HepG2 (cell line): ENCODE measurements around the gene FGFR4. TPM values are rescaled to one million over a fixed set of nuclear protein-coding genes. Genes with fewer than 3 reads are reported as not detected.
A peak's percentile ranks its signal among the peaks of the same experiment; 100 is the strongest.

Experiments used
- ATAC-seq: fragments of 200-7000 bp; cut with Tn5 transposase; 3 replicates; pipeline ENCODE4 v1.9.1; 2020; ENCODE audit warnings: mild to moderate bottlenecking, moderate library complexity
- BruUV-seq: library from RNA; stranded (reverse); fragments of 400-500 nt; replicated peaks from 2 replicates; lab custom pipeline; 2021; lab: Mats Ljungman, UMichigan
- CTCF ChIA-PET: fragments of 300-600 bp; formaldehyde crosslinking; extraction: SDS; loops from one replicate; lab custom pipeline; 2021; ENCODE audit warnings: low total read pairs, inconsistent platforms, low intra/inter-chr PET ratio; lab: Yijun Ruan, JAX
- POLR2A ChIA-PET: fragments of 350-600 bp; sonication (Branson Sonifier 250); formaldehyde crosslinking; loops from one replicate; lab custom pipeline; 2020; ENCODE audit warnings: antibody characterized with exemption, inconsistent platforms; lab: Yijun Ruan, JAX
- DNase-seq: peaks from one replicate; pipeline ENCODE4 v3.0.0-alpha.2; 2015; ENCODE audit warnings: low spot score
- FAIRE-seq: peaks from 3 replicates; lab custom pipeline; 2011; peaks lifted over from hg19 to GRCh38; lab: Jason Lieb, UNC
- H2AFZ ChIP-seq: one replicate; pipeline ENCODE4 v1.6.1; 2011; ENCODE audit warnings: low read length, inconsistent platforms
- H3K27ac ChIP-seq: fragments of 300-600 bp; 3 replicates; pipeline ENCODE4 v1.8.0; 2011; ENCODE audit warnings: mixed run types, mild to moderate bottlenecking, mixed read lengths, low read length, inconsistent platforms; ENCODE audit not compliant: insufficient read depth; ENCODE audit errors: extremely low read length
- H3K27me3 ChIP-seq, 2 experiments: fragments of 200-600 bp in 1 of 2; 2 replicates in 1 of 2; 3 replicates in 1 of 2; pipeline versions ENCODE4 v1.6.0 to v1.8.0; 2011; ENCODE audit warnings: low read length in 2 of 2, mild to moderate bottlenecking in 2 of 2, moderate library complexity in 2 of 2, inconsistent platforms in 1 of 2; ENCODE audit not compliant: insufficient read depth in 2 of 2, control insufficient read depth in 1 of 2
- H3K36me3 ChIP-seq, 2 experiments: fragments of 200-600 bp in 1 of 2; replicated peaks in 1 of 2; 2 replicates in 1 of 2; 3 replicates in 1 of 2; pipeline versions ENCODE4 v1.5.1 to v1.8.0; 2011; ENCODE audit warnings: low read length in 2 of 2, inconsistent platforms in 1 of 2; ENCODE audit not compliant: insufficient read depth in 2 of 2, control insufficient read depth in 1 of 2
- H3K4me1 ChIP-seq: 2 replicates; pipeline ENCODE4 v1.5.1; 2012; ENCODE audit warnings: low read length, inconsistent platforms; ENCODE audit not compliant: insufficient read depth
- H3K4me2 ChIP-seq: 2 replicates; pipeline ENCODE4 v1.6.0; 2011; ENCODE audit warnings: low read depth, low read length, inconsistent platforms
- H3K4me3 ChIP-seq, 3 experiments: fragments of 200-600 bp in 1 of 3; sonication (generic), shearing (Covaris generic) in 1 of 3; replicated peaks in 1 of 3; 2 replicates each; pipeline ENCODE4 v1.5.1; 2011 to 2016; ENCODE audit warnings: low read length in 3 of 3, inconsistent platforms in 2 of 3, low read depth in 2 of 3, mild to moderate bottlenecking in 2 of 3, control low read depth in 1 of 3, mixed read lengths in 1 of 3; ENCODE audit not compliant: insufficient read depth in 1 of 3
- H3K79me2 ChIP-seq: one replicate; pipeline ENCODE4 v1.6.1; 2011; ENCODE audit warnings: low read length, inconsistent platforms; ENCODE audit not compliant: insufficient read depth
- H3K9ac ChIP-seq: 2 replicates; pipeline ENCODE4 v1.6.0; 2011; ENCODE audit warnings: mild to moderate bottlenecking, low read depth, low read length, inconsistent platforms; ENCODE audit not compliant: insufficient read depth
- H3K9me3 ChIP-seq: 2 replicates; pipeline ENCODE4 v1.5.1; 2012; ENCODE audit warnings: mild to moderate bottlenecking, low read length
- H4K20me1 ChIP-seq: 2 replicates; pipeline ENCODE4 v1.6.0; 2011; ENCODE audit warnings: inconsistent platforms, mild to moderate bottlenecking, low read length, moderate library complexity; ENCODE audit not compliant: insufficient read depth
- ATF1 ChIP-seq: IDR thresholded peaks from 2 replicates; pipeline ENCODE4 v1.6.1; 2016; ENCODE audit warnings: mild to moderate bottlenecking, control low read depth
- CCDC6 ChIP-seq: sonication (generic); formaldehyde crosslinking; IDR thresholded peaks from 2 replicates; pipeline ENCODE4 v1.8.1; 2022; ENCODE audit warnings: mild to moderate bottlenecking, missing genetic modification reagents, moderate library complexity
- CEBPG ChIP-seq: IDR thresholded peaks from 2 replicates; pipeline ENCODE4 v1.6.1; 2016
- FOXA1 ChIP-seq, 2 experiments: fragments of 450-650 bp in 1 of 2; sonication (generic) in 1 of 2; formaldehyde crosslinking in 1 of 2; IDR thresholded peaks; 2 replicates each; pipeline versions ENCODE4 v1.4.0 to v1.6.1; 2016 to 2020; ENCODE audit warnings: missing genetic modification reagents in 1 of 2
- KDM1A ChIP-seq: IDR thresholded peaks from 2 replicates; pipeline ENCODE4 v1.6.1; 2016; ENCODE audit warnings: missing compliant biosample characterization
- MLLT10 ChIP-seq: sonication (generic); formaldehyde crosslinking; IDR thresholded peaks from 2 replicates; pipeline ENCODE4 v1.4.0; 2020; ENCODE audit warnings: missing genetic modification reagents
- MTF2 ChIP-seq: sonication (generic); formaldehyde crosslinking; IDR thresholded peaks from 2 replicates; pipeline ENCODE4 v1.5.0; 2020; ENCODE audit warnings: missing genetic modification reagents, borderline replicate concordance
- NPAS2 ChIP-seq: sonication (generic); formaldehyde crosslinking; IDR thresholded peaks from 2 replicates; pipeline ENCODE4 v1.8.0; 2022; ENCODE audit warnings: mild to moderate bottlenecking, missing genetic modification reagents, borderline replicate concordance
- PTBP1 ChIP-seq: fragments of 200-400 bp; formaldehyde crosslinking; IDR thresholded peaks from 2 replicates; pipeline ENCODE4 v1.6.1; 2018; ENCODE audit warnings: low read length, low read depth; ENCODE audit not compliant: poor library complexity, severe bottlenecking
- SIX1 ChIP-seq: sonication (generic); formaldehyde crosslinking; IDR thresholded peaks from 2 replicates; pipeline ENCODE4 v1.4.0; 2020; ENCODE audit warnings: missing genetic modification reagents, borderline replicate concordance
- SRF ChIP-seq: IDR thresholded peaks from 2 replicates; pipeline ENCODE4 v1.6.1; 2011; ENCODE audit warnings: mild to moderate bottlenecking, low read depth, low read length, moderate library complexity
- ZBTB3 ChIP-seq: sonication (generic); formaldehyde crosslinking; IDR thresholded peaks from 2 replicates; pipeline ENCODE4 v1.4.0; 2020; ENCODE audit warnings: low read depth, mild to moderate bottlenecking, moderate library complexity, missing genetic modification reagents, borderline replicate concordance
- ZNF136 ChIP-seq: sonication (generic); formaldehyde crosslinking; IDR thresholded peaks from 2 replicates; pipeline ENCODE4 v1.8.1; 2022; ENCODE audit warnings: low read depth, mild to moderate bottlenecking, moderate library complexity, missing genetic modification reagents
- ZNF331 ChIP-seq: sonication (generic); formaldehyde crosslinking; IDR thresholded peaks from 2 replicates; pipeline ENCODE4 v1.4.0; 2020; ENCODE audit warnings: missing genetic modification reagents
- ZNF615 ChIP-seq: sonication (generic); formaldehyde crosslinking; IDR thresholded peaks from 2 replicates; pipeline ENCODE4 v1.5.0; 2020; ENCODE audit warnings: mild to moderate bottlenecking, missing genetic modification reagents, borderline replicate concordance
- ZNF670 ChIP-seq: sonication (generic); formaldehyde crosslinking; IDR thresholded peaks from 2 replicates; pipeline ENCODE4 v1.8.0; 2022; ENCODE audit warnings: mild to moderate bottlenecking, missing genetic modification reagents, borderline replicate concordance
- WGBS: methylation state at CpG from one replicate; pipeline ENCODE4 v1.1.6; 2017; ENCODE audit warnings: low lambda C conversion rate; 5-methylcytosine and 5-hydroxymethylcytosine counted together
- in situ Hi-C: cut with HindIII; loops from 2 replicates; pipeline ENCODE4 v1.10.0; 2017; ENCODE audit warnings: low pct_unique_long_range_greater_than_20kb; ENCODE audit not compliant: extremely low pct_ligation_motif_present
- intact Hi-C: fragments of 100-400 bp; cut with micrococcal nuclease; formaldehyde crosslinking; loops from one replicate; pipeline ENCODE4 v1.10.0; 2022; ENCODE audit not compliant: unreplicated experiment
- polyA plus RNA-seq, 8 experiments: library from polyadenylated mRNA; depleted of rRNA in 3 of 8; stranded (reverse) in 7 of 8; unstranded in 1 of 8; fragments of >200 nt; fragmentation: Illumina TruSeq in 4 of 8; extraction: Trizol in 4 of 8; gene quantifications; 2 replicates each; pipeline versions ENCODE4 v1.2.1 to v1.2.3, GENCODE V29; 2011 to 2016; ENCODE audit warnings: low read depth in 4 of 8, missing spikeins in 1 of 8, mixed read lengths in 1 of 8; ENCODE audit not compliant: insufficient read depth in 1 of 8
- total RNA-seq, 5 experiments: library from RNA; depleted of rRNA; stranded (reverse); fragments of >200 nt; fragmentation: Illumina TruSeq; extraction: Trizol; gene quantifications; 2 replicates each; pipeline ENCODE4 v1.2.3, GENCODE V29; 2016; ENCODE audit warnings: low read depth in 1 of 5
- TF ChIP-seq, protein P1 (sequence below): IDR thresholded peaks from 2 replicates; pipeline ENCODE4 v1.6.1; 2016; ENCODE audit warnings: low read depth
- TF ChIP-seq, protein P2 (sequence below): sonication (generic); formaldehyde crosslinking; IDR thresholded peaks from 2 replicates; pipeline ENCODE4 v1.4.0; 2020; ENCODE audit warnings: missing genetic modification reagents
- TF ChIP-seq, protein P3 (sequence below), 2 experiments: fragments of 450-650 bp in 1 of 2; sonication (generic) in 1 of 2; formaldehyde crosslinking; IDR thresholded peaks; 2 replicates each; pipeline versions ENCODE4 v1.5.0 to v1.8.0; 2020 to 2022; ENCODE audit warnings: mild to moderate bottlenecking in 1 of 2, missing genetic modification reagents in 1 of 2
- TF ChIP-seq, protein P4 (sequence below): sonication (generic); formaldehyde crosslinking; IDR thresholded peaks from 2 replicates; pipeline ENCODE4 v1.8.0; 2022; ENCODE audit warnings: mild to moderate bottlenecking, missing genetic modification reagents, moderate library complexity

Gene FGFR4
- total and polyA plus RNA-seq, 2 of the 13 experiments (the other 11 are each of a cell fraction or from before 2014, with no cell fraction given): 129 to 219 TPM

DNA sequence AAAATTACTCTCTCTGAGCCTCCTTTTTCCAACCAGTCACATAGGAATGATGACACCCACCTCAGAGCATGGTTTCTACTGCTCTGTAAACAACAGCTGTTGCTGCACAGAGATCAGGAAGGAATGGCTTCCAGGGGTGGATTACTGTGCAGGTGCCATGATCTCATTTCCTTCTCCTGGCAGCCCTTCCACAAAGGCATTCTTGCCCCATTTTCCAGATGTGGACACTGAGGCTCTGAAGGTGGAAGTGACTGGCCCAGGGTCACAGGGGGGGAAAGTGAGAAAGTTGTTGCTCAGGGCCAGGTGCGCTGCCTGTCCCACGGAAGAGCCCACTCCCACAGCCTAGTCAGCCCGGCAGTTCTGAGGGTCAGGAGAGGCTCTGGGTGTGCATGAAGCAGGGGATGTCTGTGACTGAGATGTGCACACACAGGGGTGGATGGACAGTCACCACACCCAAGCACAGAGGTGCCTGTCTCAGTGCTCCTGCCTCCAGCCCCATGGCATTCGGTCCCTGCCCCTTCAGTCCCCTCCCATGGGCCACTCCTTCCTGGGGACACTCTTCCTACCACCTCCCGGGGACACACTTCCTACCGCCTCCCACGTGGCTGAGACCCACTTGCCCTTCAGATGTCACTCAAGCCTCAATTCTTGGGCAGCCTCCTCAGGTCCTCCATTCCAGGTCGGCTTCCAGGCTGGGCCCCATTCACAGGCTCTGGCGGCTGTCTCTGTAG is 17.0 kb downstream of the FGFR4 start:
- no TSS peak for BruUV-seq
- in situ Hi-C loops (loop anchor here (25.0 kb wide), 1 partner anchor 359 kb away; the partner anchor contains the start of gene DBN1), intact Hi-C loops (loop anchor here (2.0 kb wide), 1 partner anchor 17 kb away; the partner anchor contains the start of gene FGFR4)
- DNase-seq: no peak
- peaks cover 89% of the 10 kb centered on the region for H3K4me1 ChIP-seq
- no peak overlapping the region for H3K4me2 ChIP-seq
- no peak overlapping the region for H3K4me3 ChIP-seq
- ChIA-PET POLR2A (interaction anchor here (1.6 to 13.2 kb wide), 2 partner anchors 9 to 16 kb away, joined by 4 to 293 read pairs; partner anchors contain the start of gene FGFR4), CTCF (no interaction called here)
- no peaks in the 10 kb centered on the region for H3K79me2 ChIP-seq
- no peak overlapping the region for H2AFZ ChIP-seq
- H3K27ac ChIP-seq: no peak overlapping the region
- H3K27me3 ChIP-seq: no peaks in the 10 kb centered on the region
- no peak for FAIRE-seq
- no peaks in the 10 kb centered on the region for H3K9me3 ChIP-seq
- peak; percentile 32 for ATAC-seq
- H4K20me1 ChIP-seq: no peaks in the 10 kb centered on the region
- H3K9ac ChIP-seq: no peak overlapping the region
- no peaks in the 10 kb centered on the region for H3K36me3 ChIP-seq
- WGBS: 70% methylated on average over 7 of the region's 9 CpGs
- TF ChIP-seq, protein P1, sequence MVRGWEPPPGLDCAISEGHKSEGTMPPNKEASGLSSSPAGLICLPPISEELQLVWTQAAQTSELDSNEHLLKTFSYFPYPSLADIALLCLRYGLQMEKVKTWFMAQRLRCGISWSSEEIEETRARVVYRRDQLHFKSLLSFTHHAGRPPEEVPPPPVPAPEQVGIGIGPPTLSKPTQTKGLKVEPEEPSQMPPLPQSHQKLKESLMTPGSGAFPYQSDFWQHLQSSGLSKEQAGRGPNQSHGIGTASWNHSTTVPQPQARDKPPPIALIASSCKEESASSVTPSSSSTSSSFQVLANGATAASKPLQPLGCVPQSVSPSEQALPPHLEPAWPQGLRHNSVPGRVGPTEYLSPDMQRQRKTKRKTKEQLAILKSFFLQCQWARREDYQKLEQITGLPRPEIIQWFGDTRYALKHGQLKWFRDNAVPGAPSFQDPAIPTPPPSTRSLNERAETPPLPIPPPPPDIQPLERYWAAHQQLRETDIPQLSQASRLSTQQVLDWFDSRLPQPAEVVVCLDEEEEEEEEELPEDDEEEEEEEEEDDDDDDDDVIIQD (CRISPR knock-in tag): no peak
- TF ChIP-seq CCDC6 (CRISPR knock-in tag) (no peak), ZNF670 (no peak), CEBPG (peak; percentile 34; the same call in 1 of the 2 replicates), ZNF615 (no peak), ATF1 (no peak), ZNF136 (CRISPR knock-in tag) (no peak), MTF2 (CRISPR knock-in tag) (no peak), PTBP1 (no peak), ZBTB3 (no peak), NPAS2 (no peak), FOXA1 (IDR thresholded peaks at IDR 0.05) (no peak), FOXA1 (CRISPR knock-in tag; IDR thresholded peaks at IDR 0.05) (peak; percentile 79), KDM1A (CRISPR knock-in tag) (peak; percentile 74), MLLT10 (no peak), ZNF331 (CRISPR knock-in tag) (no peak), SRF (no peak), SIX1 (no peak)
- TF ChIP-seq, protein P2, sequence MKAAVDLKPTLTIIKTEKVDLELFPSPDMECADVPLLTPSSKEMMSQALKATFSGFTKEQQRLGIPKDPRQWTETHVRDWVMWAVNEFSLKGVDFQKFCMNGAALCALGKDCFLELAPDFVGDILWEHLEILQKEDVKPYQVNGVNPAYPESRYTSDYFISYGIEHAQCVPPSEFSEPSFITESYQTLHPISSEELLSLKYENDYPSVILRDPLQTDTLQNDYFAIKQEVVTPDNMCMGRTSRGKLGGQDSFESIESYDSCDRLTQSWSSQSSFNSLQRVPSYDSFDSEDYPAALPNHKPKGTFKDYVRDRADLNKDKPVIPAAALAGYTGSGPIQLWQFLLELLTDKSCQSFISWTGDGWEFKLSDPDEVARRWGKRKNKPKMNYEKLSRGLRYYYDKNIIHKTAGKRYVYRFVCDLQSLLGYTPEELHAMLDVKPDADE (CRISPR knock-in tag): no peak
- TF ChIP-seq, protein P3, sequence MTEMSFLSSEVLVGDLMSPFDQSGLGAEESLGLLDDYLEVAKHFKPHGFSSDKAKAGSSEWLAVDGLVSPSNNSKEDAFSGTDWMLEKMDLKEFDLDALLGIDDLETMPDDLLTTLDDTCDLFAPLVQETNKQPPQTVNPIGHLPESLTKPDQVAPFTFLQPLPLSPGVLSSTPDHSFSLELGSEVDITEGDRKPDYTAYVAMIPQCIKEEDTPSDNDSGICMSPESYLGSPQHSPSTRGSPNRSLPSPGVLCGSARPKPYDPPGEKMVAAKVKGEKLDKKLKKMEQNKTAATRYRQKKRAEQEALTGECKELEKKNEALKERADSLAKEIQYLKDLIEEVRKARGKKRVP (CRISPR knock-in tag; IDR thresholded peaks at IDR 0.05): no peak; a peak in 1 of 4 replicates
- TF ChIP-seq, protein P4, sequence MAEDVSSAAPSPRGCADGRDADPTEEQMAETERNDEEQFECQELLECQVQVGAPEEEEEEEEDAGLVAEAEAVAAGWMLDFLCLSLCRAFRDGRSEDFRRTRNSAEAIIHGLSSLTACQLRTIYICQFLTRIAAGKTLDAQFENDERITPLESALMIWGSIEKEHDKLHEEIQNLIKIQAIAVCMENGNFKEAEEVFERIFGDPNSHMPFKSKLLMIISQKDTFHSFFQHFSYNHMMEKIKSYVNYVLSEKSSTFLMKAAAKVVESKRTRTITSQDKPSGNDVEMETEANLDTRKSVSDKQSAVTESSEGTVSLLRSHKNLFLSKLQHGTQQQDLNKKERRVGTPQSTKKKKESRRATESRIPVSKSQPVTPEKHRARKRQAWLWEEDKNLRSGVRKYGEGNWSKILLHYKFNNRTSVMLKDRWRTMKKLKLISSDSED (CRISPR knock-in tag): no peak
